Keratinocyte (primary cell): Measurements from ENCODE around the gene SIMC1. TPM values are rescaled to one million over a fixed set of nuclear protein-coding genes. Genes with fewer than 3 reads are reported as not detected.
A peak's percentile ranks its signal among the peaks of the same experiment; 100 is the strongest.

Experiments used
- DNase-seq: peaks from one replicate; pipeline ENCODE4 v3.0.0-alpha.2; 2011; ENCODE audit warnings: low read depth, missing footprints, low spot score
- FAIRE-seq: peaks from 2 replicates; lab custom pipeline; 2011; peaks lifted over from hg19 to GRCh38; lab: Jason Lieb, UNC
- H2AFZ ChIP-seq: 2 replicates; pipeline ENCODE4 v1.6.0; 2012; ENCODE audit warnings: low read length, control low read depth, inconsistent platforms; ENCODE audit not compliant: control insufficient read depth
- H3K27ac ChIP-seq: 2 replicates; pipeline ENCODE4 v1.5.1; 2011; ENCODE audit warnings: low read length; ENCODE audit not compliant: control insufficient read depth, insufficient read depth
- H3K27me3 ChIP-seq: 3 replicates; pipeline ENCODE4 v1.6.0; 2011; ENCODE audit warnings: low read length; ENCODE audit not compliant: control insufficient read depth, insufficient read depth; ENCODE audit errors: extremely low read depth
- H3K36me3 ChIP-seq, 2 experiments: 2 replicates in 1 of 2; 3 replicates in 1 of 2; pipeline ENCODE4 v1.5.1; 2011; ENCODE audit warnings: low read length in 2 of 2, mild to moderate bottlenecking in 1 of 2; ENCODE audit not compliant: control insufficient read depth in 2 of 2, insufficient read depth in 2 of 2; ENCODE audit errors: extremely low read depth in 1 of 2
- H3K4me1 ChIP-seq: 3 replicates; pipeline ENCODE4 v1.5.1; 2011; ENCODE audit warnings: low read length; ENCODE audit not compliant: control insufficient read depth, insufficient read depth; ENCODE audit errors: extremely low read depth
- H3K4me2 ChIP-seq: 3 replicates; pipeline ENCODE4 v1.6.0; 2011; ENCODE audit warnings: low read depth, low read length; ENCODE audit not compliant: control insufficient read depth, insufficient read depth; ENCODE audit errors: extremely low read depth
- H3K4me3 ChIP-seq, 3 experiments: fragments of 200-600 bp in 1 of 3; sonication (generic) in 1 of 3; 2 replicates in 2 of 3; 3 replicates in 1 of 3; pipeline ENCODE4 v1.5.1; 2011 to 2016; ENCODE audit warnings: low read length in 3 of 3, mild to moderate bottlenecking in 3 of 3, control low read depth in 2 of 3, inconsistent platforms in 1 of 3, low read depth in 1 of 3, mixed read lengths in 1 of 3, mixed run types in 1 of 3, moderate library complexity in 1 of 3; ENCODE audit not compliant: control insufficient read depth in 2 of 3, insufficient read depth in 2 of 3; ENCODE audit errors: extremely low read depth in 1 of 3
- H3K79me2 ChIP-seq: 2 replicates; pipeline ENCODE4 v1.6.0; 2012; ENCODE audit warnings: low read length; ENCODE audit not compliant: control insufficient read depth, insufficient read depth
- H3K9ac ChIP-seq: 3 replicates; pipeline ENCODE4 v1.6.0; 2011; ENCODE audit warnings: low read length; ENCODE audit not compliant: control insufficient read depth, insufficient read depth; ENCODE audit errors: extremely low read depth
- H3K9me1 ChIP-seq: 3 replicates; pipeline ENCODE4 v1.6.0; 2011; ENCODE audit warnings: low read length; ENCODE audit not compliant: control insufficient read depth, insufficient read depth; ENCODE audit errors: extremely low read depth
- H3K9me3 ChIP-seq: 2 replicates; pipeline ENCODE4 v1.5.1; 2012; ENCODE audit warnings: low read depth, low read length; ENCODE audit not compliant: control insufficient read depth
- H4K20me1 ChIP-seq: 3 replicates; pipeline ENCODE4 v1.6.0; 2011; ENCODE audit warnings: low read length; ENCODE audit not compliant: control insufficient read depth, insufficient read depth; ENCODE audit errors: extremely low read depth
- CTCF ChIP-seq, 3 experiments: IDR thresholded peaks in 1 of 3; conservative IDR thresholded peaks in 1 of 3; optimal IDR thresholded peaks in 1 of 3; 2 replicates in 2 of 3; 3 replicates in 1 of 3; pipeline versions ENCODE3 to v1.5.1; 2011; ENCODE audit warnings: low read length in 3 of 3, mild to moderate bottlenecking in 3 of 3, moderate library complexity in 2 of 3, control low read depth in 1 of 3, inconsistent platforms in 1 of 3; ENCODE audit not compliant: insufficient read depth in 2 of 3; ENCODE audit errors: extremely low read depth in 1 of 3
- EZH2 ChIP-seq: IDR thresholded peaks from one replicate; pipeline ENCODE4 v1.6.1; 2012; ENCODE audit warnings: inconsistent platforms, mild to moderate bottlenecking, low read length, moderate library complexity
- dilution Hi-C: fragments of 300-500 bp; cut with MboI; formaldehyde crosslinking; loops from one replicate; pipeline ENCODE4 v1.7.0; 2020; ENCODE audit warnings: low sequenced_read_pairs; ENCODE audit not compliant: extremely low pct_ligation_motif_present
- polyA plus RNA-seq, 5 experiments: library from polyadenylated mRNA; depleted of rRNA in 3 of 5; stranded (reverse) in 3 of 5; stranded (forward) in 1 of 5; unstranded in 1 of 5; fragments of >200 nt; gene quantifications; 1 replicate in 1 of 5; 2 replicates in 3 of 5; 3 replicates in 1 of 5; pipeline versions ENCODE4 v1.2.1 to v1.2.3, GENCODE V29; 2011 to 2012; ENCODE audit warnings: missing spikeins in 2 of 5, low read depth in 1 of 5, low replicate concordance in 1 of 5

The SIMC1 gene
- polyA plus RNA-seq, 1 donor (not counting 4 experiments of a cell fraction or from before 2014, with no cell fraction given) = 5.2 TPM

- dilution Hi-C loops = no loop called here
- H3K9me1 ChIP-seq = no peaks in the 10 kb centered on the region
- peak overlapping the region in 2 of 3 experiments; percentile 88 to 91 for H3K4me3 ChIP-seq
- H2AFZ ChIP-seq = no peak overlapping the region
- peak overlapping the region; percentile 25 for H3K9ac ChIP-seq
- peaks cover 6% of the 10 kb centered on the region for H4K20me1 ChIP-seq
- H3K4me1 ChIP-seq = peaks cover 18% of the 10 kb centered on the region
- no peak for DNase-seq
- no peak overlapping the region for H3K27ac ChIP-seq
- H3K4me2 ChIP-seq = peak overlapping the region; percentile 93
- TF ChIP-seq EZH2 (no peak), CTCF (optimal IDR thresholded peaks at IDR 0.05 in 1 of 3, IDR thresholded peaks at IDR 0.05 in 1 of 3, conservative IDR thresholded peaks at IDR 0.05 in 1 of 3; ENCODE audit: extremely low read depth in 1 of 3, insufficient read depth in 2 of 3, low read length in 3 of 3) (no peak)
- H3K9me3 ChIP-seq = no peaks in the 10 kb centered on the region
- no peaks in the 10 kb centered on the region for H3K27me3 ChIP-seq
- peaks cover 38% of the 10 kb centered on the region for H3K79me2 ChIP-seq
- H3K36me3 ChIP-seq = peaks cover 48 to 67% of the 10 kb centered on the region in 2 experiments
- no peak for FAIRE-seq
Measured at GRCh38 chr5:176386491-176386890, 148.3 kb downstream of the SIMC1 start.

- peak overlapping the region; percentile 92 for H3K9ac ChIP-seq
- FAIRE-seq (no peak), DNase-seq (no peak)
- no peak for TF ChIP-seq CTCF (optimal IDR thresholded peaks at IDR 0.05 in 1 of 3, IDR thresholded peaks at IDR 0.05 in 1 of 3, conservative IDR thresholded peaks at IDR 0.05 in 1 of 3; ENCODE audit: extremely low read depth in 1 of 3, insufficient read depth in 2 of 3, low read length in 3 of 3)
- TF ChIP-seq EZH2 = no peak
- peak overlapping the region; percentile 93 for H3K27ac ChIP-seq
- H3K4me1 ChIP-seq = peaks cover 18% of the 10 kb centered on the region
- H3K4me2 ChIP-seq = peak overlapping the region; percentile 93
- peaks cover 6% of the 10 kb centered on the region for H4K20me1 ChIP-seq
- H3K4me3 ChIP-seq = peak overlapping the region; percentile 88 to 91 (median 90)
- H2AFZ ChIP-seq = no peak overlapping the region
- H3K36me3 ChIP-seq = peaks cover 48 to 66% of the 10 kb centered on the region in 2 experiments
- H3K27me3 ChIP-seq = no peaks in the 10 kb centered on the region
- dilution Hi-C loops = no loop called here
- H3K9me3 ChIP-seq = no peaks in the 10 kb centered on the region
- H3K79me2 ChIP-seq = peaks cover 38% of the 10 kb centered on the region
- H3K9me1 ChIP-seq = no peaks in the 10 kb centered on the region
Measured at GRCh38 chr5:176387384-176387925, 149.2 kb downstream of the SIMC1 start.
